ENCODE results near the gene GCG. TPM values are rescaled to one million over a fixed set of nuclear protein-coding genes. Genes with fewer than 3 reads are reported as not detected.

GCG gene
- total RNA-seq, 2 experiments from 2014 or later, result not detected

DNA sequence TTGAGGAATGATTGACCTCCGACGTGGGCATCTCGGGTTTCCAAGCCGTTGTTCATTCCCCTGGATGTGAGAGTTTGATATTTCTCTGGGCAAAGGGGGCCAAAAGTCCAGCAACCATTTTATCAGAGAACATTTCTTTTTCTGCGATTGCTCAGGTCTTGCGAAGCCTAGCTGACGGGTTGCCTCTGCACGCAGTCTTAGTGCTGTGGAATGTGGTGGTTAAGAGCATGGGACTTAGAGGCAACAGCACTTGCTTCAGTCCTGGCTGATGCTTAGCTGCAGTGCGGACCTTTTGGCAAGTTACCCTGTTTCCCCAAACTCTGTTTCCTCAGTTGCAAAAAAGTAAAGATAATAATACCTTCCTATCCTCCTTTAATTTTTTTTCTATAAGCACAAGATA lies 46.2 kb upstream of the GCG start:
- CTCF ChIA-PET (ENCODE audit: unreplicated experiment), result no interaction called here
- no TSS peak for BruUV-seq (replicated peaks)
- intact Hi-C loops (cut with micrococcal nuclease; ENCODE audit: unreplicated experiment), result no loop called here

DNA sequence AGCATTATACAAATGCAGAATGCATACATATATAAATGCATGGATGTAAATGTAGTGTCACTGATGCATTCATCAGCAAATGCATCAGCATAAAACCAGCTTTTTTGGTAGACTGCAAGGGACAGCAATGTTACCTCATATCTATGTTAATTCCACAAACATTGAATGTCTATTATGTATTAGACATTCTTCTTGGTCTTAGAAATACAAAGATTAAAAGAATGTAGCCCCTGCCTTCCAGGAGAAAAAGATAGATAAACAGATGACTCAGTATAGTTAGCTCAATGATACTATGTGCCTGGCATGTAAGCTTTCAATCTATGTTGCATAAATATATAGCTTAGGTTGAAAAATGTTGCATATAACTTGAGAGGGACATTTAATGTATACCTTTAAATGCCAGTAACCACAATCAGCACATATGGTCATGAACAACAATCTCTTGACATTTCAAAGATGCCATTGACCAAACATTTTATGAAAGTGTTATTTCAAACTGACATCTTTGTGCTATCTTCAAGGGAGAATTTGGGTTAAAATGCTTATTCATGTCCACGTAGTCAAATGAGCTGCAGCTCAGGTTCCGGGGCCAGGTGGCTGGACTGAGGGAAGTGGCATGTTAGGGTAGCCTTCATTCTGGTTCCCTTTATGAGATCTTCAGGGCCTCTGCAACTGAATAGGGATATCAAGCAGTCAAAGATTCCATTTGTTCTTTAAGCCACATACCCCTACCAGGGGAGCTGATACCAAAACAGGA lies 45.2 kb upstream of the GCG start:
- Histone ChIP-seq H3K9me2 (ENCODE audit: insufficient read depth, low read length) (no peaks in the 10 kb centered on the region; the same call in 1 of the 2 replicates), H3K4me1 (ENCODE audit: insufficient read depth, low read length, poor library complexity, severe bottlenecking) (no peaks in the 10 kb centered on the region), H3K36me3 (ENCODE audit: insufficient read depth, low read length) (no peaks in the 10 kb centered on the region), H3K4me3 (ENCODE audit: low read depth, low read length, poor library complexity, severe bottlenecking) (no peak overlapping the region), H3K9me3 (ENCODE audit: low read length) (no peaks in the 10 kb centered on the region), H2AFZ (ENCODE audit: low read length) (no peak overlapping the region), H3K79me2 (ENCODE audit: insufficient read depth, low read depth, low read length) (no peaks in the 10 kb centered on the region), H4K20me1 (ENCODE audit: insufficient read depth, low read length) (no peaks in the 10 kb centered on the region), H3K4me2 (ENCODE audit: low read length) (no peak overlapping the region), H3K27ac (ENCODE audit: low read depth, low read length, poor library complexity, severe bottlenecking) (no peak overlapping the region)
- TF ChIP-seq EZH2phosphoT487 (IDR thresholded peaks at IDR 0.05; ENCODE audit: borderline replicate concordance, low read depth, low read length), result no peak
- TF ChIP-seq, protein P1, sequence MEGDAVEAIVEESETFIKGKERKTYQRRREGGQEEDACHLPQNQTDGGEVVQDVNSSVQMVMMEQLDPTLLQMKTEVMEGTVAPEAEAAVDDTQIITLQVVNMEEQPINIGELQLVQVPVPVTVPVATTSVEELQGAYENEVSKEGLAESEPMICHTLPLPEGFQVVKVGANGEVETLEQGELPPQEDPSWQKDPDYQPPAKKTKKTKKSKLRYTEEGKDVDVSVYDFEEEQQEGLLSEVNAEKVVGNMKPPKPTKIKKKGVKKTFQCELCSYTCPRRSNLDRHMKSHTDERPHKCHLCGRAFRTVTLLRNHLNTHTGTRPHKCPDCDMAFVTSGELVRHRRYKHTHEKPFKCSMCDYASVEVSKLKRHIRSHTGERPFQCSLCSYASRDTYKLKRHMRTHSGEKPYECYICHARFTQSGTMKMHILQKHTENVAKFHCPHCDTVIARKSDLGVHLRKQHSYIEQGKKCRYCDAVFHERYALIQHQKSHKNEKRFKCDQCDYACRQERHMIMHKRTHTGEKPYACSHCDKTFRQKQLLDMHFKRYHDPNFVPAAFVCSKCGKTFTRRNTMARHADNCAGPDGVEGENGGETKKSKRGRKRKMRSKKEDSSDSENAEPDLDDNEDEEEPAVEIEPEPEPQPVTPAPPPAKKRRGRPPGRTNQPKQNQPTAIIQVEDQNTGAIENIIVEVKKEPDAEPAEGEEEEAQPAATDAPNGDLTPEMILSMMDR (conservative IDR thresholded peaks at IDR 0.05; ENCODE audit: low read length), result no peak
- no peak for DNase-seq (ENCODE audit: low spot score)
- intact Hi-C loops (cut with micrococcal nuclease; ENCODE audit: unreplicated experiment), result no loop called here
- ChIA-PET POLR2A (no interaction called here), CTCF (ENCODE audit: unreplicated experiment) (no interaction called here)
- BruUV-seq (replicated peaks), result no TSS peak

More for the DNA sequence above, 46.2 kb upstream of the GCG start:
- TF ChIP-seq EZH2phosphoT487 (IDR thresholded peaks at IDR 0.05; ENCODE audit: borderline replicate concordance, low read depth, low read length), result no peak
- TF ChIP-seq, protein P1 (conservative IDR thresholded peaks at IDR 0.05; ENCODE audit: low read length), result no peak
- H2AFZ ChIP-seq (ENCODE audit: low read length), result no peak overlapping the region
- no peaks in the 10 kb centered on the region for H4K20me1 ChIP-seq (ENCODE audit: insufficient read depth, low read length)
- no peaks in the 10 kb centered on the region; the same call in 1 of the 2 replicates for H3K9me2 ChIP-seq (ENCODE audit: insufficient read depth, low read length)
- H3K4me2 ChIP-seq (ENCODE audit: low read length), result no peak overlapping the region
- no peaks in the 10 kb centered on the region for H3K4me1 ChIP-seq (ENCODE audit: insufficient read depth, low read length, poor library complexity, severe bottlenecking)
- no peaks in the 10 kb centered on the region for H3K36me3 ChIP-seq (ENCODE audit: insufficient read depth, low read length)
- no peaks in the 10 kb centered on the region for H3K9me3 ChIP-seq (ENCODE audit: low read length)
- no peak overlapping the region for H3K4me3 ChIP-seq (ENCODE audit: low read depth, low read length, poor library complexity, severe bottlenecking)
- no peaks in the 10 kb centered on the region for H3K79me2 ChIP-seq (ENCODE audit: insufficient read depth, low read depth, low read length)
- POLR2A ChIA-PET, result interaction anchor here (0.7 kb wide), 1 partner anchor 12 kb away, joined by 3 read pairs; no protein-coding TSS in a partner anchor
- DNase-seq (ENCODE audit: low spot score), result no peak
- H3K27ac ChIP-seq (ENCODE audit: low read depth, low read length, poor library complexity, severe bottlenecking), result no peak overlapping the region

DNA sequence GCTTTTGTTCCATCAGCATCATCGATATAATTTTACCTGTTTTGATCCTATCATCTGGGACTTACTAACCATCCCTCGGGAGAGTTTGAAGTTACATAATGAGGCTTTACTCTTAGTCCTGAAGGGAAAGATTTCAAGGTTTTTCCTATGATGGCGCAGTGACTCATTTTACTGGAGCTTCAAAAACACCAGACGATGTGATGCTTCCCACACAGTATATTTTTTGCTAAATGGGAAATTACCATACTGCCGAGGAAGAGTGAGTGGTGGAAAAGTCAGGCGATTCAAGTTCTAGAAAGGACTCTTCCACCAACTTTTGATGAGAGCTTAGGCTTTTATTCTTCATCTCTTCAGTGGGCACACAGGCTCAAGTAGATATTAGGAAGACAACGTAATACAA lies 44.6 kb upstream of the GCG start:
- Histone ChIP-seq H3K4me1 (ENCODE audit: insufficient read depth, low read length, poor library complexity, severe bottlenecking) (no peaks in the 10 kb centered on the region), H3K4me2 (ENCODE audit: low read length) (no peak overlapping the region), H3K79me2 (ENCODE audit: insufficient read depth, low read depth, low read length) (no peaks in the 10 kb centered on the region), H3K9me2 (ENCODE audit: insufficient read depth, low read length) (no peaks in the 10 kb centered on the region; the same call in 1 of the 2 replicates), H3K36me3 (ENCODE audit: insufficient read depth, low read length) (no peaks in the 10 kb centered on the region), H3K27ac (ENCODE audit: low read depth, low read length, poor library complexity, severe bottlenecking) (no peak overlapping the region), H3K9me3 (ENCODE audit: low read length) (no peaks in the 10 kb centered on the region), H2AFZ (ENCODE audit: low read length) (no peak overlapping the region), H3K4me3 (ENCODE audit: low read depth, low read length, poor library complexity, severe bottlenecking) (no peak overlapping the region), H4K20me1 (ENCODE audit: insufficient read depth, low read length) (no peaks in the 10 kb centered on the region)
- DNase-seq (ENCODE audit: low spot score), result no peak
- no TSS peak for BruUV-seq (replicated peaks)
- ChIA-PET POLR2A (no interaction called here), CTCF (ENCODE audit: unreplicated experiment) (no interaction called here)
- intact Hi-C loops (cut with micrococcal nuclease; ENCODE audit: unreplicated experiment), result no loop called here
- TF ChIP-seq EZH2phosphoT487 (IDR thresholded peaks at IDR 0.05; ENCODE audit: borderline replicate concordance, low read depth, low read length), result no peak
- TF ChIP-seq, protein P1 (conservative IDR thresholded peaks at IDR 0.05; ENCODE audit: low read length), result no peak

Data from OCI-LY7 (cell line).